NT2/D1 (cell line): ENCODE results near the gene CCDC74A.
"Not testable (repeated sequence)": the region's sequence is repeated elsewhere in the genome, so short reads cannot be mapped to it uniquely, and the experiment has no call there.

Experiments used
- SUZ12 ChIP-seq: IDR thresholded peaks from 2 replicates; pipeline ENCODE4 v1.6.1; 2011; ENCODE audit not compliant: insufficient read length, insufficient read depth; ENCODE audit errors: extremely low read depth
- YY1 ChIP-seq: IDR thresholded peaks from 2 replicates; pipeline ENCODE4 v1.6.1; 2011; ENCODE audit not compliant: insufficient read length, insufficient read depth
- ZNF274 ChIP-seq: IDR thresholded peaks from 2 replicates; pipeline ENCODE4 v1.6.1; 2011; ENCODE audit warnings: mild to moderate bottlenecking, low read depth, low read length

GRCh38 chr2:131530626-131531344 is 3.1 kb downstream of the CCDC74A start:
- TF ChIP-seq ZNF274, YY1, SUZ12: not testable (repeated sequence)
